ENCODE results near the gene FOXL2.

DNA sequence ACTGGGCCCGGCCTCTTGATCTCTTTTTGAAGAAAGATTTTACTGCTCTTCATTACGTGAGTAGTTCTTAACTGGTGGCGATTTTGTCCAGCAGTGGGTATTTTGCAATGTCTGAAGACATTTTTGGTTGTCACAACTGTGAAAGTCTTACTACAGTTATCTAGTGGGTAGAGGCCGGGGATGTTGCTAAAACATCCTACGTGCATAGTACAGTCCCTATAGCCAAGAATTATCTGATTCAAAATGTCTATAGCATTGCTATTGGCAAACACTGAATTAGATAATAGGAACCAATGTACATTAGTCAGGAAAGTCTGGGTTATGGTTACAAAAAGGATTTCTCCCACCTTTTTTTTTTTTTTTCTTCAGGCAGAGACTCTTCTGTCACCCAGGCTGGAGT lies 38.1 kb downstream of the FOXL2 start:
- TF ChIP-seq, protein P1, sequence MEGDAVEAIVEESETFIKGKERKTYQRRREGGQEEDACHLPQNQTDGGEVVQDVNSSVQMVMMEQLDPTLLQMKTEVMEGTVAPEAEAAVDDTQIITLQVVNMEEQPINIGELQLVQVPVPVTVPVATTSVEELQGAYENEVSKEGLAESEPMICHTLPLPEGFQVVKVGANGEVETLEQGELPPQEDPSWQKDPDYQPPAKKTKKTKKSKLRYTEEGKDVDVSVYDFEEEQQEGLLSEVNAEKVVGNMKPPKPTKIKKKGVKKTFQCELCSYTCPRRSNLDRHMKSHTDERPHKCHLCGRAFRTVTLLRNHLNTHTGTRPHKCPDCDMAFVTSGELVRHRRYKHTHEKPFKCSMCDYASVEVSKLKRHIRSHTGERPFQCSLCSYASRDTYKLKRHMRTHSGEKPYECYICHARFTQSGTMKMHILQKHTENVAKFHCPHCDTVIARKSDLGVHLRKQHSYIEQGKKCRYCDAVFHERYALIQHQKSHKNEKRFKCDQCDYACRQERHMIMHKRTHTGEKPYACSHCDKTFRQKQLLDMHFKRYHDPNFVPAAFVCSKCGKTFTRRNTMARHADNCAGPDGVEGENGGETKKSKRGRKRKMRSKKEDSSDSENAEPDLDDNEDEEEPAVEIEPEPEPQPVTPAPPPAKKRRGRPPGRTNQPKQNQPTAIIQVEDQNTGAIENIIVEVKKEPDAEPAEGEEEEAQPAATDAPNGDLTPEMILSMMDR (IDR thresholded peaks at IDR 0.05): no peak
- TF ChIP-seq POLR2AphosphoS5 (IDR thresholded peaks at IDR 0.05; ENCODE audit: low read depth, low read length): no peak
- no peak for TF ChIP-seq REST (IDR thresholded peaks at IDR 0.05; ENCODE audit: insufficient read depth in 1 of 2, low read depth in 2 of 2, low read length in 1 of 2)
- TF ChIP-seq SIN3A (IDR thresholded peaks at IDR 0.05; ENCODE audit: borderline replicate concordance, insufficient read depth, low read depth, low read length): no peak

Data from Panc1 (cell line).